K562 (cell line): Measurements from ENCODE around the gene NAV2. TPM values are rescaled to one million over a fixed set of nuclear protein-coding genes. Genes with fewer than 3 reads are reported as not detected.

Source experiments
- ATAC-seq: fragments of 200-7000 bp; cut with Tn5 transposase; 3 replicates; pipeline ENCODE4 v1.9.1; 2020; ENCODE audit warnings: moderate library complexity
- BruUV-seq: library from RNA; stranded (reverse); fragments of 400-500 nt; replicated peaks from 2 replicates; lab custom pipeline; 2021; lab: Mats Ljungman, UMichigan
- CTCF ChIA-PET: fragments of 300-600 bp; formaldehyde crosslinking; extraction: SDS; loops from one replicate; lab custom pipeline; 2021; ENCODE audit warnings: low intra/inter-chr PET ratio; lab: Yijun Ruan, JAX
- POLR2A ChIA-PET: fragments of 300-600, 350-650 bp; sonication (Branson Sonifier 250); formaldehyde crosslinking; extraction: SDS; loops from one replicate; lab custom pipeline; 2021; ENCODE audit warnings: antibody characterized with exemption, inconsistent platforms; lab: Yijun Ruan, JAX
- DNase-seq, 4 experiments: peaks; one replicate each; pipeline versions ENCODE4 v3.0.0 to v3.0.0-alpha.2; 2011 to 2018; ENCODE audit warnings: low spot score in 3 of 4, mixed read lengths in 3 of 4; ENCODE audit errors: extremely low read depth in 1 of 4
- FAIRE-seq: peaks from 2 replicates; lab custom pipeline; 2011; peaks lifted over from hg19 to GRCh38; lab: Jason Lieb, UNC
- H2AFZ ChIP-seq: 2 replicates; pipeline ENCODE4 v1.6.0; 2011; ENCODE audit warnings: low read depth, low read length, control low read depth, inconsistent platforms
- H3K27ac ChIP-seq: fragments of 200-600 bp; 3 replicates; pipeline ENCODE4 v1.8.0; 2011; ENCODE audit warnings: low read depth, mild to moderate bottlenecking, control low read depth, inconsistent platforms, low read length, moderate library complexity, mixed read lengths; ENCODE audit errors: extremely low read depth
- H3K27me3 ChIP-seq, 2 experiments: fragments of 300-600 bp in 1 of 2; 2 replicates in 1 of 2; 3 replicates in 1 of 2; pipeline versions ENCODE4 v1.6.0 to v1.8.0; 2011; ENCODE audit warnings: inconsistent platforms in 2 of 2, low read length in 2 of 2, mild to moderate bottlenecking in 1 of 2, mixed read lengths in 1 of 2, moderate library complexity in 1 of 2; ENCODE audit not compliant: control insufficient read depth in 2 of 2, insufficient read depth in 2 of 2
- H3K36me3 ChIP-seq: fragments of 300-600 bp; 3 replicates; pipeline ENCODE4 v1.8.0; 2011; ENCODE audit warnings: mild to moderate bottlenecking, low read length, inconsistent platforms; ENCODE audit not compliant: control insufficient read depth, insufficient read depth
- H3K4me1 ChIP-seq, 2 experiments: fragments of 200-600 bp in 1 of 2; replicated peaks in 1 of 2; 2 replicates in 1 of 2; 3 replicates in 1 of 2; pipeline versions ENCODE4 v1.5.1 to v1.8.0; 2011; ENCODE audit warnings: inconsistent platforms in 2 of 2, low read length in 2 of 2, mild to moderate bottlenecking in 1 of 2, mixed read lengths in 1 of 2, moderate library complexity in 1 of 2; ENCODE audit not compliant: control insufficient read depth in 2 of 2, insufficient read depth in 2 of 2
- H3K4me2 ChIP-seq: 2 replicates; pipeline ENCODE4 v1.6.1; 2011; ENCODE audit warnings: low read length, control low read depth, inconsistent platforms, mixed read lengths; ENCODE audit not compliant: insufficient read depth
- H3K4me3 ChIP-seq: fragments of 200-600 bp; sonication (generic), shearing (Covaris generic); 2 replicates; pipeline ENCODE4 v1.5.1; 2016; ENCODE audit warnings: control low read depth, inconsistent platforms
- H3K79me2 ChIP-seq: fragments of 200-600 bp; 3 replicates; pipeline ENCODE4 v1.8.0; 2011; ENCODE audit warnings: low read length, inconsistent platforms; ENCODE audit not compliant: control insufficient read depth, insufficient read depth
- H3K9ac ChIP-seq, 2 experiments: 2 replicates each; pipeline versions ENCODE4 v1.6.0 to v1.6.1; 2011; ENCODE audit warnings: low read depth in 2 of 2, low read length in 2 of 2, control low read depth in 1 of 2, inconsistent platforms in 1 of 2, mild to moderate bottlenecking in 1 of 2, mixed read lengths in 1 of 2; ENCODE audit not compliant: insufficient read depth in 1 of 2
- H3K9me1 ChIP-seq: one replicate; pipeline ENCODE4 v1.6.0; 2011; ENCODE audit warnings: inconsistent platforms, mild to moderate bottlenecking, low read length, moderate library complexity; ENCODE audit not compliant: control insufficient read depth, insufficient read depth
- H3K9me3 ChIP-seq: replicated peaks from 2 replicates; pipeline ENCODE4 v1.5.1; 2011; ENCODE audit warnings: low read depth, low read length, inconsistent platforms; ENCODE audit not compliant: control insufficient read depth, insufficient read depth
- H4K20me1 ChIP-seq: replicated peaks from 2 replicates; pipeline ENCODE4 v1.6.1; 2011; ENCODE audit warnings: low read length, inconsistent platforms, mixed read lengths; ENCODE audit not compliant: control insufficient read depth, insufficient read depth
- ASH1L ChIP-seq: fragments of 450-650 bp; IDR thresholded peaks from 2 replicates; pipeline ENCODE4 v1.6.1; 2018; ENCODE audit warnings: borderline replicate concordance, mild to moderate bottlenecking, low read depth; ENCODE audit not compliant: partially characterized antibody
- EHMT2 ChIP-seq: fragments of 450-650 bp; IDR thresholded peaks from 2 replicates; pipeline ENCODE4 v1.6.1; 2018; ENCODE audit warnings: antibody characterized with exemption
- EP300 ChIP-seq: IDR thresholded peaks from 2 replicates; pipeline ENCODE4 v1.6.1; 2012; ENCODE audit warnings: low read length, improper control_type of control experiment
- EZH2 ChIP-seq: IDR thresholded peaks from 2 replicates; pipeline ENCODE4 v1.6.1; 2012; ENCODE audit warnings: low read depth, mild to moderate bottlenecking, inconsistent platforms, low read length, borderline replicate concordance
- HCFC1 ChIP-seq: IDR thresholded peaks from 2 replicates; pipeline ENCODE4 v1.6.1; 2012; ENCODE audit warnings: low read depth, low read length, improper control_type of control experiment
- HNRNPUL1 ChIP-seq: fragments of 200-400 bp; formaldehyde crosslinking; IDR thresholded peaks from 2 replicates; pipeline ENCODE4 v1.6.1; 2017; ENCODE audit warnings: low read length
- NBN ChIP-seq: fragments of 450-650 bp; IDR thresholded peaks from 2 replicates; pipeline ENCODE4 v1.6.1; 2016; ENCODE audit warnings: low read depth, mild to moderate bottlenecking
- NCOA2 ChIP-seq, 2 experiments: fragments of 450-650 bp; IDR thresholded peaks; 2 replicates each; pipeline ENCODE4 v1.6.1; 2018; ENCODE audit warnings: mild to moderate bottlenecking in 2 of 2, moderate library complexity in 1 of 2; ENCODE audit not compliant: partially characterized antibody in 2 of 2
- NFIX ChIP-seq: fragments of 250-450 bp; sonication (Bioruptor Pico); IDR thresholded peaks from 2 replicates; pipeline ENCODE4 v1.4.0; 2020; ENCODE audit warnings: low read depth, mild to moderate bottlenecking, moderate library complexity
- SRSF7 ChIP-seq: fragments of 200-400 bp; formaldehyde crosslinking; optimal IDR thresholded peaks from 2 replicates; pipeline ENCODE3; 2017; ENCODE audit warnings: mild to moderate bottlenecking, low read depth, low read length
- TGIF2 ChIP-seq: sonication (generic); formaldehyde crosslinking; IDR thresholded peaks from 2 replicates; pipeline ENCODE4 v1.8.1; 2022; ENCODE audit warnings: mild to moderate bottlenecking, missing genetic modification reagents, moderate library complexity
- XRCC3 ChIP-seq: fragments of 450-650 bp; IDR thresholded peaks from 2 replicates; pipeline ENCODE4 v1.6.1; 2017; ENCODE audit warnings: mild to moderate bottlenecking, moderate library complexity
- ZFPM2 ChIP-seq: fragments of 250-450 bp; sonication (Bioruptor Pico); IDR thresholded peaks from 2 replicates; pipeline ENCODE4 v1.5.1; 2022; ENCODE audit warnings: mild to moderate bottlenecking
- ZNF134 ChIP-seq: fragments of 250-450 bp; sonication (Bioruptor Pico); conservative IDR thresholded peaks from 2 replicates; pipeline ENCODE4 v1.4.0; 2020
- ZSCAN29 ChIP-seq: fragments of 450-650 bp; IDR thresholded peaks from 2 replicates; pipeline ENCODE4 v1.6.1; 2017
- WGBS: fragments of 100-300 bp; shearing (Covaris generic); methylation state at CpG from one replicate; pipeline ENCODE4 v1.1.6; 2016; ENCODE audit warnings: low coverage, mixed read lengths; ENCODE audit not compliant: insufficient coverage; ENCODE audit errors: missing lambda C conversion rate; 5-methylcytosine and 5-hydroxymethylcytosine counted together
- in situ Hi-C: fragments of 300-500 bp; cut with MboI; formaldehyde crosslinking; loops from 4 replicates; pipeline ENCODE4 v1.15.0; 2018; ENCODE audit warnings: inconsistent platforms, mixed read lengths
- intact Hi-C: fragments of 100-400 bp; cut with micrococcal nuclease; formaldehyde crosslinking; loops from 2 replicates; pipeline ENCODE4 v1.14.2; 2022
- polyA plus RNA-seq, 8 experiments: library from polyadenylated mRNA; depleted of rRNA in 4 of 8; stranded (reverse) in 5 of 8; unstranded in 3 of 8; fragments of >200 nt; fragmentation: Nextera tagmentation in 2 of 8; fragmentation: Illumina TruSeq in 1 of 8; extraction: Ambion mirVana in 2 of 8; extraction: Trizol in 1 of 8; gene quantifications; 2 replicates each; pipeline versions ENCODE4 v1.2.1 to v1.2.3, GENCODE V29; 2011 to 2014; ENCODE audit warnings: inconsistent platforms in 1 of 8, missing spikeins in 1 of 8
- total RNA-seq, 7 experiments: library from RNA; depleted of rRNA in 6 of 7; stranded (reverse); fragments of >200 nt in 6 of 7; fragmentation: Illumina TruSeq in 2 of 7; extraction: Trizol in 2 of 7; gene quantifications; 2 replicates each; pipeline versions ENCODE4 v1.2.1 to v1.2.3, GENCODE V29; 2011 to 2021; ENCODE audit warnings: low replicate concordance in 1 of 7
- TF ChIP-seq, protein P1 (sequence below), 2 experiments: fragments of 450-650 bp in 1 of 2; sonication (generic) in 1 of 2; formaldehyde crosslinking; conservative IDR thresholded peaks; 2 replicates each; pipeline versions ENCODE4 v1.4.0 to v1.8.1; 2020 to 2022; ENCODE audit warnings: mild to moderate bottlenecking in 1 of 2, missing genetic modification reagents in 1 of 2
- TF ChIP-seq, protein P2 (sequence below): sonication (generic); formaldehyde crosslinking; IDR thresholded peaks from 2 replicates; pipeline ENCODE4 v1.8.1; 2023; ENCODE audit warnings: mild to moderate bottlenecking, missing genetic modification reagents
- TF ChIP-seq, protein P3 (sequence below): sonication (generic); formaldehyde crosslinking; IDR thresholded peaks from 2 replicates; pipeline ENCODE4 v1.8.1; 2022; ENCODE audit warnings: missing genetic modification reagents

NAV2 gene
- total and polyA plus RNA-seq, 9 of the 15 experiments (the other 6 are each of a cell fraction or from before 2014, with no cell fraction given), result 0.03 to 0.35 (median 0.05) TPM

DNA sequence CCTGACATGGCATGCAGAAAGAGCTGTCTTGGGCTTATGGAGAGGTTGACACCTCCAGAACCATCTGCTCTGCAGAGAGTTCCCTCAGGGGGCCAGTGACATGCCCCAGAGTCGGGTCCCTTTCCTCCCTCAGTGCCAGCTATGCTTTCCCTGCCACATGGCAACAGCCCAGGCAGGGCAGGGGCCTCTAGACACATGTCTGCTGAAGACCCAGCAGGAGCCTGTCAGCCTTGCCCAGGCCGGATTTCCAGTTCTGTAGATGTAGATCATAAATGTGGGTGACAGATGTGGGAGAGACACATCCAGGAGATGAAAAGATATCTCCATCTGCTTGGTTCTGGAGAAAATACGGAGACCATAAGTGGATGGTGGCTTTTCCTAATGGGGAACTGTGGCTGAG is 25.5 kb downstream of the NAV2 start:
- TF ChIP-seq HNRNPUL1, result no peak
- no peak for TF ChIP-seq TGIF2 (CRISPR knock-in tag)
- TF ChIP-seq ZSCAN29, result no peak
- TF ChIP-seq EZH2, result no peak
- TF ChIP-seq HCFC1, result no peak
- no peak for TF ChIP-seq EP300
- TF ChIP-seq ASH1L, result no peak
- TF ChIP-seq, protein P1, sequence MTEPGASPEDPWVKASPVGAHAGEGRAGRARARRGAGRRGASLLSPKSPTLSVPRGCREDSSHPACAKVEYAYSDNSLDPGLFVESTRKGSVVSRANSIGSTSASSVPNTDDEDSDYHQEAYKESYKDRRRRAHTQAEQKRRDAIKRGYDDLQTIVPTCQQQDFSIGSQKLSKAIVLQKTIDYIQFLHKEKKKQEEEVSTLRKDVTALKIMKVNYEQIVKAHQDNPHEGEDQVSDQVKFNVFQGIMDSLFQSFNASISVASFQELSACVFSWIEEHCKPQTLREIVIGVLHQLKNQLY (CRISPR knock-in tag; conservative IDR thresholded peaks at IDR 0.05), result no peak
- no peak for TF ChIP-seq NBN
- TF ChIP-seq, protein P2, sequence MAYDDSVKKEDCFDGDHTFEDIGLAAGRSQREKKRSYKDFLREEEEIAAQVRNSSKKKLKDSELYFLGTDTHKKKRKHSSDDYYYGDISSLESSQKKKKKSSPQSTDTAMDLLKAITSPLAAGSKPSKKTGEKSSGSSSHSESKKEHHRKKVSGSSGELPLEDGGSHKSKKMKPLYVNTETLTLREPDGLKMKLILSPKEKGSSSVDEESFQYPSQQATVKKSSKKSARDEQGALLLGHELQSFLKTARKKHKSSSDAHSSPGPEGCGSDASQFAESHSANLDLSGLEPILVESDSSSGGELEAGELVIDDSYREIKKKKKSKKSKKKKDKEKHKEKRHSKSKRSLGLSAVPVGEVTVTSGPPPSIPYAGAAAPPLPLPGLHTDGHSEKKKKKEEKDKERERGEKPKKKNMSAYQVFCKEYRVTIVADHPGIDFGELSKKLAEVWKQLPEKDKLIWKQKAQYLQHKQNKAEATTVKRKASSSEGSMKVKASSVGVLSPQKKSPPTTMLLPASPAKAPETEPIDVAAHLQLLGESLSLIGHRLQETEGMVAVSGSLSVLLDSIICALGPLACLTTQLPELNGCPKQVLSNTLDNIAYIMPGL, result no peak
- no peak for TF ChIP-seq EHMT2
- no peak for TF ChIP-seq ZNF134
- no peak for TF ChIP-seq ZFPM2 (CRISPR knock-in tag)
- TF ChIP-seq NCOA2 (IDR thresholded peaks at IDR 0.05; ENCODE audit: partially characterized antibody in 2 of 2), result no peak
- no peak for TF ChIP-seq XRCC3
- no peak for TF ChIP-seq SRSF7
- no peak for TF ChIP-seq NFIX (CRISPR knock-in tag)
- TF ChIP-seq, protein P3, sequence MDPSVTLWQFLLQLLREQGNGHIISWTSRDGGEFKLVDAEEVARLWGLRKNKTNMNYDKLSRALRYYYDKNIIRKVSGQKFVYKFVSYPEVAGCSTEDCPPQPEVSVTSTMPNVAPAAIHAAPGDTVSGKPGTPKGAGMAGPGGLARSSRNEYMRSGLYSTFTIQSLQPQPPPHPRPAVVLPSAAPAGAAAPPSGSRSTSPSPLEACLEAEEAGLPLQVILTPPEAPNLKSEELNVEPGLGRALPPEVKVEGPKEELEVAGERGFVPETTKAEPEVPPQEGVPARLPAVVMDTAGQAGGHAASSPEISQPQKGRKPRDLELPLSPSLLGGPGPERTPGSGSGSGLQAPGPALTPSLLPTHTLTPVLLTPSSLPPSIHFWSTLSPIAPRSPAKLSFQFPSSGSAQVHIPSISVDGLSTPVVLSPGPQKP (CRISPR knock-in tag), result no peak
- H3K9me3 ChIP-seq, result no peaks in the 10 kb centered on the region
- BruUV-seq, result no TSS peak
- POLR2A ChIA-PET, result interaction anchor here (0.8 kb wide), 1 partner anchor 109 kb away, joined by 3 read pairs; no protein-coding TSS in a partner anchor
- no peak for ATAC-seq
- CTCF ChIA-PET, result no interaction called here
- H3K36me3 ChIP-seq, result no peaks in the 10 kb centered on the region
- H2AFZ ChIP-seq, result no peak overlapping the region
- no peak for FAIRE-seq
- intact Hi-C loops, result no loop called here
- no peak overlapping the region for H3K27ac ChIP-seq
- in situ Hi-C loops, result no loop called here
- H3K4me3 ChIP-seq, result no peak overlapping the region
- DNase-seq, result no peak
- H3K79me2 ChIP-seq, result no peaks in the 10 kb centered on the region
- H3K9me1 ChIP-seq, result no peaks in the 10 kb centered on the region
- no peak overlapping the region for H3K9ac ChIP-seq
- no peak overlapping the region for H3K4me2 ChIP-seq
- WGBS, result 0% methylated on average over 3 of the region's 3 CpGs
- no peaks in the 10 kb centered on the region for H3K4me1 ChIP-seq
- no peaks in the 10 kb centered on the region; the same call in 1 of the 2 replicates for H4K20me1 ChIP-seq
- H3K27me3 ChIP-seq, result peaks cover 0 to 16% of the 10 kb centered on the region in 2 experiments; a peak in 1 of 5 replicates
